ENCODE results near the gene CPSF3. TPM values are rescaled to one million over a fixed set of nuclear protein-coding genes. Genes with fewer than 3 reads are reported as not detected.

CPSF3 gene
- total RNA-seq, 1 donor: 38.4 TPM

GRCh38 chr2:9471206-9471605, 47.8 kb downstream of the CPSF3 start:
- H3K27me3 ChIP-seq (ENCODE audit: insufficient read depth, low read length): no peaks in the 10 kb centered on the region
- no peaks in the 10 kb centered on the region for H4K20me1 ChIP-seq (ENCODE audit: insufficient read depth, low read length)
- H3K36me3 ChIP-seq (ENCODE audit: insufficient read depth, low read length): peaks cover 16% of the 10 kb centered on the region
- H3K4me1 ChIP-seq (ENCODE audit: insufficient read depth, low read length): peaks cover 12% of the 10 kb centered on the region
- H3K4me2 ChIP-seq (ENCODE audit: insufficient read depth, low read length): no peak overlapping the region
- no peak for DNase-seq (ENCODE audit: insufficient read length, low spot score, missing footprints)
- no peak overlapping the region for H2AFZ ChIP-seq (ENCODE audit: low read length)
- no peak overlapping the region for H3K4me3 ChIP-seq (ENCODE audit: insufficient read depth, low read length)
- H3K27ac ChIP-seq (ENCODE audit: low read depth, low read length): no peak overlapping the region
- no peak for TF ChIP-seq CTCF (IDR thresholded peaks at IDR 0.05; ENCODE audit: extremely low read depth, low read depth, low read length)
- peaks cover 12% of the 10 kb centered on the region for H3K79me2 ChIP-seq (ENCODE audit: insufficient read depth, low read length)
- no peaks in the 10 kb centered on the region for H3K9me3 ChIP-seq (ENCODE audit: low read depth, low read length)

- no peak for DNase-seq (ENCODE audit: insufficient read length, low spot score, missing footprints)
Measured at GRCh38 chr2:9472511-9472910, 49.1 kb downstream of the CPSF3 start.

GRCh38 chr2:9473308-9473984, 50.0 kb downstream of the CPSF3 start:
- peaks cover 28% of the 10 kb centered on the region for H3K36me3 ChIP-seq (ENCODE audit: insufficient read depth, low read length)
- no peak for TF ChIP-seq CTCF (IDR thresholded peaks at IDR 0.05; ENCODE audit: extremely low read depth, low read depth, low read length)
- peak overlapping the region; percentile 78 for H3K27ac ChIP-seq (ENCODE audit: low read depth, low read length)

More at GRCh38 chr2:9472511-9472910, 49.1 kb downstream of the CPSF3 start:
- no peak overlapping the region for H2AFZ ChIP-seq (ENCODE audit: low read length)
- no peak overlapping the region for H3K4me3 ChIP-seq (ENCODE audit: insufficient read depth, low read length)
- no peaks in the 10 kb centered on the region for H3K27me3 ChIP-seq (ENCODE audit: insufficient read depth, low read length)
- no peak overlapping the region for H3K4me2 ChIP-seq (ENCODE audit: insufficient read depth, low read length)
- peaks cover 25% of the 10 kb centered on the region for H3K36me3 ChIP-seq (ENCODE audit: insufficient read depth, low read length)
- no peaks in the 10 kb centered on the region for H3K9me3 ChIP-seq (ENCODE audit: low read depth, low read length)
- peaks cover 12% of the 10 kb centered on the region for H3K4me1 ChIP-seq (ENCODE audit: insufficient read depth, low read length)
- H3K79me2 ChIP-seq (ENCODE audit: insufficient read depth, low read length): peaks cover 25% of the 10 kb centered on the region
- H4K20me1 ChIP-seq (ENCODE audit: insufficient read depth, low read length): peaks cover 2% of the 10 kb centered on the region
- no peak for TF ChIP-seq CTCF (IDR thresholded peaks at IDR 0.05; ENCODE audit: extremely low read depth, low read depth, low read length)
- H3K27ac ChIP-seq (ENCODE audit: low read depth, low read length): no peak overlapping the region

DNA sequence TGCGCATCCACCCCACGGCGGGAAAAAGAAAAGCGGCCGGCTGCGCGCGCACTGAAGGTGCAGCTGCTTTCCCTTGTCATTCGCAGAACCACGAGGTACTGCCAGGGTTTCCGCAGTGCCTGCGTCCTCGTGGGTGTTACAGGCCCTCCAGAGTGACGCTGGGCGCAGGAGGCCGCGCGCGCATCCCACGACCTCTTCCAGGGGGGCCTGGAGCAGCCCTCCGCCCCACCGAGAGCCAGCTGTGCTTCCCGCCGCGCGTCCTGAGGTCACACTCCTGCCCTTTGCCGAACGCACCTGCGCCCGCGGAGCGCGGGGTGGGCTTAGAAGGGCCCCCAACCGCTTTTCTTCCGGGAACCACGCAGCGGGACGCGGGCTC, 50.5 kb downstream of the CPSF3 start:
- peaks cover 2% of the 10 kb centered on the region for H4K20me1 ChIP-seq (ENCODE audit: insufficient read depth, low read length)
- DNase-seq (ENCODE audit: insufficient read length, low spot score, missing footprints): peak; percentile 87
- H3K9me3 ChIP-seq (ENCODE audit: low read depth, low read length): no peaks in the 10 kb centered on the region
- TF ChIP-seq CTCF (IDR thresholded peaks at IDR 0.05; ENCODE audit: extremely low read depth, low read depth, low read length): no peak
- H3K4me2 ChIP-seq (ENCODE audit: insufficient read depth, low read length): peak overlapping the region; percentile 89
- H2AFZ ChIP-seq (ENCODE audit: low read length): peak overlapping the region; percentile 89
- H3K27ac ChIP-seq (ENCODE audit: low read depth, low read length): peak overlapping the region; percentile 78
- peak overlapping the region; percentile 82 for H3K4me3 ChIP-seq (ENCODE audit: insufficient read depth, low read length)
- H3K36me3 ChIP-seq (ENCODE audit: insufficient read depth, low read length): peaks cover 30% of the 10 kb centered on the region
- H3K4me1 ChIP-seq (ENCODE audit: insufficient read depth, low read length): peaks cover 12% of the 10 kb centered on the region
- no peaks in the 10 kb centered on the region for H3K27me3 ChIP-seq (ENCODE audit: insufficient read depth, low read length)
- H3K79me2 ChIP-seq (ENCODE audit: insufficient read depth, low read length): peaks cover 40% of the 10 kb centered on the region

More at GRCh38 chr2:9473308-9473984, 50.0 kb downstream of the CPSF3 start:
- H3K9me3 ChIP-seq (ENCODE audit: low read depth, low read length): no peaks in the 10 kb centered on the region
- no peaks in the 10 kb centered on the region for H3K27me3 ChIP-seq (ENCODE audit: insufficient read depth, low read length)
- H3K4me3 ChIP-seq (ENCODE audit: insufficient read depth, low read length): peak overlapping the region; percentile 82
- H4K20me1 ChIP-seq (ENCODE audit: insufficient read depth, low read length): peaks cover 2% of the 10 kb centered on the region
- H3K4me2 ChIP-seq (ENCODE audit: insufficient read depth, low read length): peak overlapping the region; percentile 89
- H2AFZ ChIP-seq (ENCODE audit: low read length): peak overlapping the region; percentile 89
- peaks cover 35% of the 10 kb centered on the region for H3K79me2 ChIP-seq (ENCODE audit: insufficient read depth, low read length)
- H3K4me1 ChIP-seq (ENCODE audit: insufficient read depth, low read length): peaks cover 12% of the 10 kb centered on the region
- peak; percentile 80 for DNase-seq (ENCODE audit: insufficient read length, low spot score, missing footprints)
